B cell (primary cell): ENCODE results near the gene RGS3. TPM values are rescaled to one million over a fixed set of nuclear protein-coding genes. Genes with fewer than 3 reads are reported as not detected.

Source experiments
- ATAC-seq: fragments of 200-7000 bp; cut with Tn5 transposase; one replicate; pipeline ENCODE4 v1.10.0; 2021; ENCODE audit warnings: low read depth, mild to moderate bottlenecking, moderate number of reproducible peaks, moderate library complexity
- CTCF ChIA-PET: fragments of 350-600 bp; sonication (Branson Sonifier 250); formaldehyde crosslinking; loops from one replicate; lab custom pipeline; 2021; ENCODE audit warnings: antibody characterized with exemption, inconsistent platforms; lab: Charles Lee
- POLR2A ChIA-PET: fragments of 350-600 bp; sonication (Branson Sonifier 250); formaldehyde crosslinking; loops from one replicate; lab custom pipeline; 2021; ENCODE audit warnings: antibody characterized with exemption; lab: Charles Lee
- DNase-seq: peaks from one replicate; pipeline ENCODE4 v3.0.0; 2013
- H2AFZ ChIP-seq: 2 replicates; pipeline ENCODE4 v1.6.1; 2012; ENCODE audit warnings: mild to moderate bottlenecking, low read depth, low read length; ENCODE audit not compliant: insufficient read depth, poor library complexity, severe bottlenecking
- H3K27ac ChIP-seq, 2 donors: 1 replicate in 1 of 2; 2 replicates in 1 of 2; pipeline ENCODE4 v1.5.1; 2012 to 2013; ENCODE audit warnings: low read length in 2 of 2, mild to moderate bottlenecking in 2 of 2, moderate library complexity in 1 of 2
- H3K27me3 ChIP-seq, 4 experiments: fragments of 200-600 bp in 1 of 4; sonication (generic) in 1 of 4; replicated peaks in 1 of 4; 1 replicate in 2 of 4; 2 replicates in 2 of 4; pipeline versions ENCODE4 v1.6.1 to v1.7.0; 2013 to 2016; ENCODE audit warnings: low read length in 3 of 4, mild to moderate bottlenecking in 2 of 4, mixed read lengths in 1 of 4, moderate library complexity in 1 of 4; ENCODE audit not compliant: insufficient read depth in 4 of 4, control insufficient read depth in 3 of 4; ENCODE audit errors: control extremely low read depth in 1 of 4
- H3K36me3 ChIP-seq, 2 experiments: replicated peaks in 1 of 2; 1 replicate in 1 of 2; 2 replicates in 1 of 2; pipeline versions ENCODE4 v1.6.1 to v1.7.1; 2013; ENCODE audit warnings: low read length in 1 of 2; ENCODE audit not compliant: insufficient read depth in 2 of 2, control insufficient read depth in 1 of 2; ENCODE audit errors: control extremely low read depth in 1 of 2, extremely low read depth in 1 of 2
- H3K4me1 ChIP-seq, 2 donors: fragments of 200-600 bp in 1 of 2; sonication (generic) in 1 of 2; 1 replicate in 1 of 2; 2 replicates in 1 of 2; pipeline versions ENCODE4 v1.5.1 to v1.6.1; 2013 to 2017; ENCODE audit warnings: low read length in 2 of 2; ENCODE audit not compliant: control insufficient read depth in 2 of 2, insufficient read depth in 2 of 2
- H3K4me2 ChIP-seq: replicated peaks from 2 replicates; pipeline ENCODE3; 2012; ENCODE audit warnings: mild to moderate bottlenecking, low read depth, low read length; ENCODE audit not compliant: poor library complexity, severe bottlenecking
- H3K4me3 ChIP-seq, 5 experiments: fragments of 200-600 bp in 1 of 5; sonication (generic) in 1 of 5; 1 replicate in 3 of 5; 2 replicates in 2 of 5; pipeline versions ENCODE4 v1.5.1 to v1.7.0; 2011 to 2016; ENCODE audit warnings: low read length in 4 of 5, mild to moderate bottlenecking in 4 of 5, low read depth in 2 of 5, control low read depth in 1 of 5, moderate library complexity in 1 of 5; ENCODE audit not compliant: insufficient read depth in 1 of 5; ENCODE audit errors: control extremely low read depth in 1 of 5, extremely low read depth in 1 of 5
- H3K79me2 ChIP-seq: fragments of 200-600 bp; sonication (generic); one replicate; pipeline ENCODE4 v1.6.0; 2016; ENCODE audit warnings: low read length; ENCODE audit not compliant: control insufficient read depth, insufficient read depth
- H3K9ac ChIP-seq: fragments of 200-600 bp; sonication (generic); 2 replicates; pipeline ENCODE4 v1.6.1; 2017; ENCODE audit warnings: mild to moderate bottlenecking, low read length, moderate library complexity
- H3K9me3 ChIP-seq, 3 donors: one replicate each; pipeline versions ENCODE4 v1.6.1 to v1.7.1; 2013; ENCODE audit warnings: low read length in 2 of 3; ENCODE audit not compliant: control insufficient read depth in 2 of 3, insufficient read depth in 1 of 3; ENCODE audit errors: control extremely low read depth in 1 of 3
- H4K20me1 ChIP-seq: 2 replicates; pipeline ENCODE4 v1.6.0; 2012; ENCODE audit warnings: mild to moderate bottlenecking, low read length; ENCODE audit not compliant: insufficient read depth, control insufficient read depth, poor library complexity, severe bottlenecking
- H3K27ac Mint-ChIP-seq: one replicate; pipeline ENCODE4 v1.8.0; 2021; ENCODE audit warnings: mixed read lengths
- H3K27me3 Mint-ChIP-seq: one replicate; pipeline ENCODE4 v1.8.0; 2021; ENCODE audit warnings: mixed read lengths
- H3K4me1 Mint-ChIP-seq: one replicate; pipeline ENCODE4 v1.8.0; 2021; ENCODE audit warnings: mixed read lengths
- H3K4me3 Mint-ChIP-seq: one replicate; pipeline ENCODE4 v1.8.0; 2021; ENCODE audit warnings: mixed read lengths
- H3K9me3 Mint-ChIP-seq: one replicate; pipeline ENCODE4 v1.8.0; 2022; ENCODE audit warnings: mixed read lengths; ENCODE audit not compliant: insufficient read depth
- EZH2 ChIP-seq: IDR thresholded peaks from 2 replicates; pipeline ENCODE4 v1.6.1; 2012; ENCODE audit warnings: borderline replicate concordance, low read depth, mild to moderate bottlenecking, moderate library complexity, low read length; ENCODE audit not compliant: insufficient read depth, poor library complexity, severe bottlenecking
- WGBS: methylation state at CpG from one replicate; pipeline ENCODE4 v1.1.5; 2013; ENCODE audit warnings: missing lambda C conversion rate; ENCODE audit not compliant: insufficient coverage; 5-methylcytosine and 5-hydroxymethylcytosine counted together
- intact Hi-C: fragments of 100-400 bp; cut with micrococcal nuclease; formaldehyde crosslinking; loops from one replicate; pipeline ENCODE4 v1.10.0; 2022
- polyA plus RNA-seq: library from polyadenylated mRNA; depleted of rRNA; stranded (reverse); fragments of >200 nt; gene quantifications from 2 replicates; pipeline ENCODE4 v1.2.3, GENCODE V29; 2012
- total RNA-seq, 2 donors: library from RNA; stranded (reverse); fragments of 120-200 nt in 1 of 2; gene quantifications; 1 replicate in 1 of 2; 2 replicates in 1 of 2; pipeline versions ENCODE4 v1.2.3 to v1.2.4, GENCODE V29; 2013 to 2022
- TF ChIP-seq, protein P1 (sequence below): fragments of 200-600 bp; IDR thresholded peaks from one replicate; pipeline ENCODE4 v1.8.0; 2022; ENCODE audit warnings: antibody characterized with exemption, mild to moderate bottlenecking

The RGS3 gene
- total and polyA plus RNA-seq, 2 donors (not counting 1 experiment from before 2014, with no cell fraction given), result 12.0 to 15.6 TPM

DNA sequence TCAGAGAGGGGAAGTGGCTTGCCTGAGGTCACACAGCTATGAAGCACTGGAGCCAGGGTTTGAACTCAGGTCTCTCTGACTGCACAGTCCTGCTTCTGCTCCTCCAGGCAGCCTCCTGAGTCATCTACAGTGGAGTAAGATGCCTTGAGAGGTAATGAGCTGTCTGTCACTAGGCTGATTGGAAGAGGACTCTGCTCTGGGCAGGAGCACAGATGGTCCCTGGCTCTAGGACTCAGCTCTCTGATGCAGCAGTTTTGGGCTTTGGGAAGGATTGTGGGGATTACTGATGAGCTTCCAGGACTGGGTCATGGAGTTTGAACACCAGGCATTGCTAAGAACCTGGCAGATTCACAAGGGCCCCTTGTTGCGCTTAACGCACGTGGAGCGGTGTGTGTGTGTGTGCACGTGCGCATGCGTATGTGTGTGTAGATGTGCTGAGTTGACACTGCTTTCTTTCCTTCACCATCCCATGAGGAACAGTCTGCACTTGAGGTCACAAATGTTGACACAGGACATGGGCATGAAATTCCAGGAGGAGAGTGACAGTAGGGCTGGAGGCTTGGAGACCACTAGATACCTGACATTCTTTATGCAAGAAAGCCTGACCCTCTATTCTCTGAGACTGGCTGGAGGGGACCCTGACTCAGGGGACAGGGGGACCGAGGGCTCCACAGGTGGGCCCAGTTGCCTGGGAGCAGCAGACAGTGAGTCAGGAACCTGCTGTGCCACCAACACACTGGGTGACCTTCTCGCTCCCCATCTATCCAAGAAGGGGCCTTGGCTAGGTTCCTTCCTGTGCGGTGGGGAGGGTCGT lies 170.5 kb downstream of the RGS3 start:
- ChIA-PET CTCF (interaction anchor here (0.6 kb wide), 1 partner anchor 22 kb away, joined by 3 read pairs; no protein-coding TSS in a partner anchor), POLR2A (no interaction called here)
- Mint-ChIP-seq H3K4me3 (no peak overlapping the region), H3K27me3 (peaks cover 25% of the 10 kb centered on the region), H3K9me3 (no peaks in the 10 kb centered on the region), H3K27ac (no peak overlapping the region), H3K4me1 (no peaks in the 10 kb centered on the region)
- ATAC-seq (no peak), DNase-seq (no peak)
- no peaks in the 10 kb centered on the region for H3K79me2 ChIP-seq
- H3K9me3 ChIP-seq, result no peaks in the 10 kb centered on the region
- H3K4me1 ChIP-seq, result no peaks in the 10 kb centered on the region
- no peaks in the 10 kb centered on the region for H3K27me3 ChIP-seq
- H3K27ac ChIP-seq, result no peak overlapping the region
- intact Hi-C loops, result no loop called here
- no peak overlapping the region for H3K9ac ChIP-seq
- TF ChIP-seq, protein P1, sequence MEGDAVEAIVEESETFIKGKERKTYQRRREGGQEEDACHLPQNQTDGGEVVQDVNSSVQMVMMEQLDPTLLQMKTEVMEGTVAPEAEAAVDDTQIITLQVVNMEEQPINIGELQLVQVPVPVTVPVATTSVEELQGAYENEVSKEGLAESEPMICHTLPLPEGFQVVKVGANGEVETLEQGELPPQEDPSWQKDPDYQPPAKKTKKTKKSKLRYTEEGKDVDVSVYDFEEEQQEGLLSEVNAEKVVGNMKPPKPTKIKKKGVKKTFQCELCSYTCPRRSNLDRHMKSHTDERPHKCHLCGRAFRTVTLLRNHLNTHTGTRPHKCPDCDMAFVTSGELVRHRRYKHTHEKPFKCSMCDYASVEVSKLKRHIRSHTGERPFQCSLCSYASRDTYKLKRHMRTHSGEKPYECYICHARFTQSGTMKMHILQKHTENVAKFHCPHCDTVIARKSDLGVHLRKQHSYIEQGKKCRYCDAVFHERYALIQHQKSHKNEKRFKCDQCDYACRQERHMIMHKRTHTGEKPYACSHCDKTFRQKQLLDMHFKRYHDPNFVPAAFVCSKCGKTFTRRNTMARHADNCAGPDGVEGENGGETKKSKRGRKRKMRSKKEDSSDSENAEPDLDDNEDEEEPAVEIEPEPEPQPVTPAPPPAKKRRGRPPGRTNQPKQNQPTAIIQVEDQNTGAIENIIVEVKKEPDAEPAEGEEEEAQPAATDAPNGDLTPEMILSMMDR, result no peak
- TF ChIP-seq EZH2, result no peak
- no peaks in the 10 kb centered on the region for H3K36me3 ChIP-seq
- H4K20me1 ChIP-seq, result no peaks in the 10 kb centered on the region
- WGBS, result 71% methylated on average over 3 of the region's 11 CpGs
- H3K4me3 ChIP-seq, result no peak overlapping the region
- H2AFZ ChIP-seq, result no peak overlapping the region
- H3K4me2 ChIP-seq, result no peak overlapping the region
